HL-60 (cell line): ENCODE measurements around the gene SLCO6A1.

Experiments used
- DNase-seq, 2 experiments: peaks; one replicate each; pipeline ENCODE4 v3.0.0-alpha.2; 2010 to 2020; ENCODE audit warnings: low read depth in 1 of 2, low spot score in 1 of 2
- H3K27ac ChIP-seq: fragments of 250-450 bp; sonication (Bioruptor Pico); replicated peaks from 2 replicates; pipeline ENCODE4 v1.5.1; 2020; ENCODE audit warnings: mild to moderate bottlenecking, moderate library complexity
- H3K27me3 ChIP-seq: fragments of 250-450 bp; sonication (Bioruptor Pico); 2 replicates; pipeline ENCODE4 v1.5.1; 2021; ENCODE audit warnings: mild to moderate bottlenecking, moderate library complexity; ENCODE audit not compliant: insufficient read depth, poor library complexity, severe bottlenecking
- H3K4me3 ChIP-seq: replicated peaks from 2 replicates; pipeline ENCODE4 v1.5.1; 2011; ENCODE audit warnings: mild to moderate bottlenecking, control low read depth, low read length; ENCODE audit not compliant: insufficient read depth
- CTCF ChIP-seq: IDR thresholded peaks from one replicate; pipeline ENCODE4 v1.5.1; 2011; ENCODE audit warnings: low read length, control low read depth, inconsistent platforms; ENCODE audit not compliant: insufficient read depth
- GABPA ChIP-seq: IDR thresholded peaks from 2 replicates; pipeline ENCODE4 v1.6.1; 2012; ENCODE audit warnings: low read depth
- POLR2AphosphoS5 ChIP-seq: IDR thresholded peaks from 2 replicates; pipeline ENCODE4 v1.6.1; 2012; ENCODE audit warnings: low read depth
- REST ChIP-seq: IDR thresholded peaks from 2 replicates; pipeline ENCODE4 v1.6.1; 2012; ENCODE audit warnings: low read depth; ENCODE audit not compliant: insufficient replicate concordance
- SPI1 ChIP-seq: IDR thresholded peaks from 2 replicates; pipeline ENCODE4 v1.6.1; 2012; ENCODE audit warnings: low read depth, mild to moderate bottlenecking, borderline replicate concordance

SLCO6A1 gene

GRCh38 chr5:102375876-102376275, 122.9 kb downstream of the SLCO6A1 start:
- Histone ChIP-seq H3K27ac (no peak overlapping the region), H3K4me3 (no peak overlapping the region), H3K27me3 (no peaks in the 10 kb centered on the region)
- TF ChIP-seq GABPA (no peak), SPI1 (no peak), CTCF (no peak), REST (no peak)
- no peak for DNase-seq

DNA sequence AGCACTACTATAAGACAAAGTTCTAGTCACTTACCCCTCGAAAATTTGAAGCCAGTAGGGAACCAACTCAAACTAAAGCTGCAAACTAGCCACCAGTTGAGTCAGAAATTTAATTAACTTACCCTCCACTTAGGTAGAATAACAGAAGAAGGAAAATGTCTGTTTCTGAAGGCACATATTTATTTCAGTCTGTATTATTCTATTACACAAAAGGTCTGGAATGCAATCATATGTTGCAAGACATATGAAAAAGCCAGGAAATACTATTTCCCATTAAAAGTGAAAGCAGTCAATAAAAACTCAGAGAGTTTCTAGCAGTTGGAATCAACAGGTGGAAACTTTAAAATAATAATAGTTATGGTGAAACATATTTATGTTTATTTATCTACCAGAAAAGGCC, 123.5 kb downstream of the SLCO6A1 start:
- no peak for DNase-seq
- Histone ChIP-seq H3K27ac (no peak overlapping the region), H3K4me3 (no peak overlapping the region), H3K27me3 (no peaks in the 10 kb centered on the region)
- no peak for TF ChIP-seq POLR2AphosphoS5

GRCh38 chr5:102368392-102368791, 130.4 kb downstream of the SLCO6A1 start:
- TF ChIP-seq POLR2AphosphoS5 (no peak), GABPA (no peak), REST (no peak), CTCF (no peak), SPI1 (no peak)
- no peaks in the 10 kb centered on the region for H3K27me3 ChIP-seq
- H3K27ac ChIP-seq: no peak overlapping the region
- H3K4me3 ChIP-seq: no peak overlapping the region
- DNase-seq: no peak

GRCh38 chr5:102341681-102342288, 157.0 kb downstream of the SLCO6A1 start:
- Histone ChIP-seq H3K27me3 (no peaks in the 10 kb centered on the region), H3K4me3 (no peak overlapping the region), H3K27ac (no peak overlapping the region)
- DNase-seq: no peak
- TF ChIP-seq CTCF: no peak
- no peak for TF ChIP-seq GABPA
- TF ChIP-seq REST: no peak
- no peak for TF ChIP-seq SPI1
